Measurements from ENCODE around the gene TTF2. TPM values are rescaled to one million over a fixed set of nuclear protein-coding genes. Genes with fewer than 3 reads are reported as not detected.

Gene TTF2
- total and polyA plus RNA-seq, 9 of the 15 experiments (the other 6 are each of a cell fraction or from before 2014, with no cell fraction given) = 9.4 to 71.1 (median 42.1) TPM

DNA sequence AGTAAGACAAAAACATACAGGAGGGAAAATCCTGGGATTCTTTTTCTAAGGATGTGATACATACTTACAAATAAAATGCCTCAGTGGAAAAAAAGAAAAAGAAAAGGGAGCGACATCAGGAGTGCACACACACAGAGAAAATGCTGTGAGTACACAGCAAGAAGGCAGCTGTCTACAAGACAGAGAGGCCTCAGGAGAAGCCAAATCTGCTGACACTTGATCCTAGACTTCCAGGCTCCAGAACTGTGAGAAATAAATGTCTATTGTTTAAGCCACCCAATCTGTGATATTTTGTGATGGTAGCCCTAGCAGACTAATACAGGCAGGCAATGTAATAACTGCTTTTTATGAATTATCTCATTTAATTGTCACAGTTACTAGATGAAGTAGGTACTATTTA lies 78.4 kb downstream of the TTF2 start:
- WGBS (ENCODE audit: insufficient coverage, low coverage, missing lambda C conversion rate) = 0% methylated on average over 1 of the region's 1 CpG
- in situ Hi-C loops (cut with MboI) = no loop called here
- TF ChIP-seq REST (IDR thresholded peaks at IDR 0.05; ENCODE audit: borderline replicate concordance) (no peak), REST (CRISPR knock-in tag; IDR thresholded peaks at IDR 0.05; ENCODE audit: low read depth) (no peak), OTX1 (CRISPR knock-in tag; IDR thresholded peaks at IDR 0.05) (no peak), RAD21 (CRISPR knock-in tag; conservative IDR thresholded peaks at IDR 0.05 in 1 of 2, IDR thresholded peaks at IDR 0.05 in 1 of 2) (no peak), ZNF583 (CRISPR knock-in tag; IDR thresholded peaks at IDR 0.05) (no peak), PRMT5 (CRISPR knock-in tag; IDR thresholded peaks at IDR 0.05) (no peak), ZNF398 (CRISPR knock-in tag; IDR thresholded peaks at IDR 0.05) (no peak), HDAC1 (IDR thresholded peaks at IDR 0.05) (no peak)
- TF ChIP-seq, protein P1, sequence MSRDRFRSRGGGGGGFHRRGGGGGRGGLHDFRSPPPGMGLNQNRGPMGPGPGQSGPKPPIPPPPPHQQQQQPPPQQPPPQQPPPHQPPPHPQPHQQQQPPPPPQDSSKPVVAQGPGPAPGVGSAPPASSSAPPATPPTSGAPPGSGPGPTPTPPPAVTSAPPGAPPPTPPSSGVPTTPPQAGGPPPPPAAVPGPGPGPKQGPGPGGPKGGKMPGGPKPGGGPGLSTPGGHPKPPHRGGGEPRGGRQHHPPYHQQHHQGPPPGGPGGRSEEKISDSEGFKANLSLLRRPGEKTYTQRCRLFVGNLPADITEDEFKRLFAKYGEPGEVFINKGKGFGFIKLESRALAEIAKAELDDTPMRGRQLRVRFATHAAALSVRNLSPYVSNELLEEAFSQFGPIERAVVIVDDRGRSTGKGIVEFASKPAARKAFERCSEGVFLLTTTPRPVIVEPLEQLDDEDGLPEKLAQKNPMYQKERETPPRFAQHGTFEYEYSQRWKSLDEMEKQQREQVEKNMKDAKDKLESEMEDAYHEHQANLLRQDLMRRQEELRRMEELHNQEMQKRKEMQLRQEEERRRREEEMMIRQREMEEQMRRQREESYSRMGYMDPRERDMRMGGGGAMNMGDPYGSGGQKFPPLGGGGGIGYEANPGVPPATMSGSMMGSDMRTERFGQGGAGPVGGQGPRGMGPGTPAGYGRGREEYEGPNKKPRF (IDR thresholded peaks at IDR 0.05; ENCODE audit: low read depth, low read length) = no peak

More for the DNA sequence above, 78.4 kb downstream of the TTF2 start:
- no peak overlapping the region for H3K4me2 ChIP-seq (ENCODE audit: insufficient read depth, low read length)
- BruUV-seq (replicated peaks) = no TSS peak
- DNase-seq (ENCODE audit: extremely low read depth in 1 of 4, low spot score in 3 of 4) (no peak), FAIRE-seq (no peak), ATAC-seq (no peak)
- no peak overlapping the region for H2AFZ ChIP-seq (ENCODE audit: low read depth, low read length)
- POLR2A ChIA-PET = interaction anchor here (0.5 to 1.7 kb wide), 2 partner anchors 10 to 288 kb away, joined by 3 to 9 read pairs; no protein-coding TSS in a partner anchor
- H3K27ac ChIP-seq (ENCODE audit: extremely low read depth, low read depth, low read length) = no peak overlapping the region
- H4K20me1 ChIP-seq (replicated peaks; ENCODE audit: control insufficient read depth, insufficient read depth, low read length) = no peaks in the 10 kb centered on the region
- no peaks in the 10 kb centered on the region for H3K9me1 ChIP-seq (ENCODE audit: control insufficient read depth, insufficient read depth, low read length)
- H3K36me3 ChIP-seq (ENCODE audit: control insufficient read depth, insufficient read depth, low read length) = no peaks in the 10 kb centered on the region
- CTCF ChIA-PET (ENCODE audit: low intra/inter-chr PET ratio) = no interaction called here
- no peak overlapping the region for H3K9ac ChIP-seq (ENCODE audit: insufficient read depth in 1 of 2, low read depth in 2 of 2, low read length in 2 of 2)
- H3K9me3 ChIP-seq (replicated peaks; ENCODE audit: control insufficient read depth, insufficient read depth, low read depth, low read length) = no peaks in the 10 kb centered on the region
- H3K79me2 ChIP-seq (ENCODE audit: control insufficient read depth, insufficient read depth, low read length) = no peaks in the 10 kb centered on the region
- intact Hi-C loops (cut with micrococcal nuclease) = no loop called here
- no peaks in the 10 kb centered on the region for H3K4me1 ChIP-seq (replicated peaks in 1 of 2; ENCODE audit: control insufficient read depth in 2 of 2, insufficient read depth in 2 of 2, low read length in 2 of 2)
- H3K27me3 ChIP-seq (ENCODE audit: control insufficient read depth in 2 of 2, insufficient read depth in 2 of 2, low read length in 2 of 2) = peaks cover 4 to 7% of the 10 kb centered on the region in 2 experiments; a peak in 4 of 5 replicates
- no peak overlapping the region for H3K4me3 ChIP-seq

All from K562 (cell line).